KOPT-K1 (cell line): ENCODE measurements around the gene GABBR2.

Source experiments
- H3K27ac ChIP-seq: fragments of 200-600 bp; sonication (generic); 2 replicates; pipeline ENCODE4 v1.5.1; 2016; ENCODE audit warnings: antibody characterized with exemption, mild to moderate bottlenecking, low read depth, low read length; ENCODE audit not compliant: poor library complexity, severe bottlenecking
- H3K36me3 ChIP-seq: fragments of 200-600 bp; sonication (generic); 2 replicates; pipeline ENCODE4 v1.5.1; 2017; ENCODE audit warnings: antibody characterized with exemption, mild to moderate bottlenecking, low read length, moderate library complexity; ENCODE audit not compliant: insufficient read depth
- H3K9me3 ChIP-seq: fragments of 200-600 bp; sonication (generic); 2 replicates; pipeline ENCODE4 v1.5.1; 2017; ENCODE audit warnings: antibody characterized with exemption, low read length, mild to moderate bottlenecking; ENCODE audit not compliant: insufficient read depth, poor library complexity, severe bottlenecking

Gene GABBR2

DNA sequence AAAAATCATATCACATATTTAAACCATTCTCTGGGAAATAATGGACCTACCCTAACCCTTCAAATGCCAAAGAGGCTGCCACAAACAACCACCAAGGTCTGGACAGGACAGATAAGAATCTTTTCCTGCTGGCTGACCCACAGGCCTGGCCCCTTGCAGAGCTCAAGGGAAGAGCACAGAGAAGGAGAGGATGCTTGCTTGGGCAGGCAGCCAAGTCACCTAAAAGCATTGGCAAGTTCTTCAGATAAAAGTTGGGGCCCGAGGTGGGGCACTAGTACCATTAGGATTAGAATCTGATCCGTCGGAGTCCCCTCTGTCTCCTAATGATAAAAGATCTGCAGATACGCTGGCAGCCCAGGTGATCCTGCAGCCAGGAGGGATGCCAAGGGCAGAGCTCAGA is 176.6 kb downstream of the GABBR2 start:
- H3K27ac ChIP-seq = no peak overlapping the region
- no peaks in the 10 kb centered on the region for H3K36me3 ChIP-seq
- H3K9me3 ChIP-seq = no peaks in the 10 kb centered on the region

DNA sequence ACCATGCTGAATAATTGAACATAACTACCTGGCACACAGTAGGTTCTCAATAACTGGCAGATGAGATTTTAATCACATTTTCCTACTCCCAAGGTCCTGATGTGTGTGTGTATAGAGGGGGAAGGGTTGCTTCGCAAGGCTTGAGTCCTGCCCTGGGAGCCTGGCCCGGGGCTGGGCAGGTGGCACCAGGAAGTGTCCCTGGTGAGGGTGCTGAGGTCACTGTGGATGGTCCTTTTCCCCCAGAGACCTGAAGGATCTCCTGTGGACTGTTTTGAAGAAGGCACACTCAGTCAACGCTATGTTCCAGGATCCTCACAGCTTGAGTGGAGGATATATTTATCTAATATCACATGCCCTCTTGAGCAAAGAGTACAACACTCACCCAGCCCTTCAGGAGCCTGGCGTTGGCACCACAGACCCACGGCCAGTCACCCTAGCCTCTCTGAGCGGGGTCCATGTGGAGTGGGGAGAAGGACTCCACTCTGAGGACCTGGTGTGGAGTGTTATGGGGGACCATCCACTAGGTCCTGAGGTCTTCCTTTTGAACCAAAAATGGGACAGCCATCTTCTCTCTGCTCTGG is 177.8 kb downstream of the GABBR2 start:
- Histone ChIP-seq H3K36me3 (no peaks in the 10 kb centered on the region), H3K9me3 (no peaks in the 10 kb centered on the region), H3K27ac (no peak overlapping the region)

DNA sequence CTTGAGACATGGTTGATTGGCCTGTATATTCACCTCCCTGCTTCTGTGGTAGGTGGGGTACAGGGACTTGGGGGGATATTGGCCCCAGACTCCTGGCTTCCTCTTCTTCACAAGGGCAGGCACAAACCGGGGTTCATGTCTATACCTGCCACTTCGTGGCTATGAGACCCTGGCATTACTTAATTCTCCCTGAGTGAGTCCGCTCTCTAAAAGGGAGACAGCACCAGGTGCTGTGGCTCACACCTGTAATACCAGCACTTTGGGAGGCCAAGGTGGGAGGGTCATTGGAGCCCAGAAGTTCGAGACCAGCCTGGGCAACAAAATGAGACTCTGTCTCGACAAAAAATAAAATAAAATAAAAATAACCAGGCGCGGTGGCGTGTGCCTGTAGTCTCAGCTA is 178.5 kb downstream of the GABBR2 start:
- H3K9me3 ChIP-seq = no peaks in the 10 kb centered on the region

DNA sequence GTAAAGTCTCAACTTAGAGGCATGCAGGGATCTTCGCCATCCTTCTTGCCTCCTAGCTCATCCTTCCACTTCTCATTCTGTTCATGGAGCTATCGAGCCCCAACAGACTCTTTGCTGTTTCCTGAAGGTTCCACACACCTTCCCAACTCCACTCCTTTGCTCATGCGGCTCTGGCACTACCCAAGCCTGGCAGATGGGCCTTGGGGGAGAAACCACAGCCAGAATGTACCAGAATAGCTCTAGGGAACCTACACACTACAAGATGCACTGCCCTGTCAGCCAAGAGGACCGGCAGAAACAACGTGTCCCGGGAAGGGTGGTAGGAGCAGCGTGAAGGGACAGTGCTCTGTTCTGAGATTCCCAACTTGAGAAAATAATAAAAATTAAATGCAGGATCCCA is 178.9 kb downstream of the GABBR2 start:
- H3K27ac ChIP-seq = no peak overlapping the region
- no peaks in the 10 kb centered on the region for H3K9me3 ChIP-seq
- H3K36me3 ChIP-seq = no peaks in the 10 kb centered on the region

More for the DNA sequence above, 178.5 kb downstream of the GABBR2 start:
- no peaks in the 10 kb centered on the region for H3K36me3 ChIP-seq
- no peak overlapping the region for H3K27ac ChIP-seq

DNA sequence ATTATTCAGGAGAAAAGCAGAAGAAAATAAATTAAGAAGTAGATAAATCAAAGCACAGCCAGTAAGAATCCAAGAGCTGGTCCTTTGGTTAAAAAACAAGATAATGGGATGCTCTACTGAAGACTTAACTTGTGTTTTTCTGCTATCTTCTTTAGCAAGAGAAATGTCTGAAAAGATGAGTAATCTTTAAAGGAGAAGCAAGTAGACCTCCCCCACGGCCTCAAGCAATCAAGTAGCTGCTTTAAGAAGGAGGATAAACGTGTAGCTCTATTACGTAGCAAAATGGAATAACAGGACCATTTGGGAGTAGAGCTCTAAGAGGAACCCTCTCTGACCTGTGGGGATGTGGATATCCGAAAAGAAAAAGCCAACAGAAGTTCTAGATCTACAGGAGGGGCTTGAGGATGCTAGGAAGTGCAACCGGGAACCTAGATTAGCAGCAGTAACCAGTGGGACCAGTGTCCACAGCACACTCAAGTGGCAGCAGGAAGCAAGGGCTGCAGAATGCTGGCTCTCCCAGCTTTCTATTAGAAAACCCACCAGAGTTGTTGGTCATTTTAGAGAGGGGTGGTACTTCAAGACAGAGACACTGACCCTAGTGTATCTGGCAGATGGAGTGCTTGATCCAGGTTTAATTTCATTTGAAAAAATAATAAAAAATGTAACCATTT is 185.4 kb downstream of the GABBR2 start:
- no peak overlapping the region for H3K27ac ChIP-seq
- H3K9me3 ChIP-seq = no peaks in the 10 kb centered on the region
- H3K36me3 ChIP-seq = no peaks in the 10 kb centered on the region

DNA sequence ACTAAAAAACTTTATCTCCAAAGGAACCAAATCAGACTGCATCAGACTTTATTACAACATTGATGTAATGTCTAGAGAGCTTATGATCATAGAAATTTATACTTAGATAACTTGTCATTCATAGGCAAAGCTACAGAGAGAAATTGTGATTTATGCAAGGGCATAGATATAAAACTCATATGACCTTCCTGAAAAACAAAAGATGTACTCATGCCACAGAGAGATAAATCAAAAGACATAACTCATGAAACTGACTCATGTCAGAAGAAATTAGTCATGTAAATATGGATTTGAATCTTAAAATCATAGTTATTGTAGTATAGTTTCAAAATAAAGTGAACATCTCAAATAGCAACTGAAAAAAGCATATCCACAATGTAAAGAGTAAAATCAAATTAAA is 186.2 kb downstream of the GABBR2 start:
- no peaks in the 10 kb centered on the region for H3K9me3 ChIP-seq
- H3K27ac ChIP-seq = no peak overlapping the region

DNA sequence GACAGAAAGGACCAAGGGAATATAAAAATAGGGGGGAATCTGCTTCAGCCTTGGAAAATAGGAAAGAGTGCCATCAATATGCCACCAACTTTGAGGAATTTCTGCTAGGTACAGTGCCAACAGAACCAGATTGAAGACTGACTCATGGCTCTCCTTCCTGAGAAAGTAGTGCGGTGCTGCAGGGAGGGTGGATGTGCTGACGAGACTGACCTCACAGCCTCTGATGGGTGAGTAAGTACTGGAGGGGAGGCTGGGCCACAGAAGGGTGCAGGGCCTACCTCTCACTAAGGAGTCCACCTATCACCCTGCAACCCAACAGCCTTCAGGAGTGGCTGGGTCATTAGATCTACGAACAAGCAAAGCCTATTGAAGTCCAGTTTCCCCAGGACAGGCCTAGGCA is 187.6 kb downstream of the GABBR2 start:
- H3K36me3 ChIP-seq = no peaks in the 10 kb centered on the region
- H3K27ac ChIP-seq = no peak overlapping the region
- H3K9me3 ChIP-seq = no peaks in the 10 kb centered on the region

More for the DNA sequence above, 186.2 kb downstream of the GABBR2 start:
- no peaks in the 10 kb centered on the region for H3K36me3 ChIP-seq

DNA sequence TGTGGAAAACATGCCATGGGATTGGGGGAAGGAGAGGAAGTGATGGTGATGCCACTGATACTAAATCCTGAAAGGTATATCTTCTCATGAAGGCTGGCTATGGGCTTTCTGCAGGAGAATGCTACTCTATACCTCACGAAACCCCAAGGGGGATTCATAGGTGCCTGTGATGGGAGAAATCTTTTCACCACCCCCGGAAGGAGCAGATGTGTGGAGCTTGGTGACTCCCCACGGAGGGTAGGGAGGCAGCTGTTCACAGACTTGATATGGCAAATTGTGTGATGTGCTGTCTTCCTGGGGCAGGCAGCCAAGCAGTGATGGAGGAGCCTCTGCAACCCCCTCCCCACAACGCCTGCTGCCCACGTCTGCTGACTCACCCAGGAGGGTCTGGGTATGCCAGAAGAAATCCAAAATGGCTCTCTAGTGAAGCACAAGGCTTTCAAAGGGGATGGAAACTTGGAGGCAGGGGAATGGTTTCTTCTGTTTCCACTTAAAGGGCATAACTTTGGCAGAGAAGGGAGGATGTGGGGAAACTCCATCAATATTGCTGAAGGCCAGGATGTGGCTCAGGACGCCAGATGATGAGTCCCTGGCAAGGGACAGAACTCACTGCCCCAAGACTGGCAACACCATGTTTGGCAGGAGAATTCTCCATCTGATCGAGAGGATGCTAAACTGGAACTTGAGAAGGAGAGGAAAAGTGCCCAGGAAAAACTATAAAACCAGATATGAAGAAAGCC is 188.3 kb downstream of the GABBR2 start:
- no peak overlapping the region for H3K27ac ChIP-seq
- no peaks in the 10 kb centered on the region for H3K36me3 ChIP-seq
- no peaks in the 10 kb centered on the region for H3K9me3 ChIP-seq

DNA sequence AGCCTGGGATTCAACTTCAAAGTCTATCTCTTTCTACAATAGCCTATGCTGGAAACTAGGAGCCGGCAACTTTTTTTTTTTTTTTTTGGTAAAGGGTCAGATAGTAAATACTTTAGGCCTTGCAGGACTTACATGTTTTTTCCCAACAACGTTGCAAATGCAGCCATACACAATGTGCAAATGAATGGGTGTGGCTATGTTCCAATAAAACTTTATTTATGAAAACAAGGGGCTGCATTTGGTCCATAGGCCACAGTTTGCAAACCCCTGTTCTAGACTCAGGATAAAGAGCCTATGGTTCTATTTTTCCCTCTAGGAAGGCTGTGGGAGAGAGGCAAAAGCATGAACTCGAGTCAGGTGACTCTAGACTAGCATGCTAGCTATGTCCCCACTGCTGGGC is 189.1 kb downstream of the GABBR2 start:
- Histone ChIP-seq H3K9me3 (no peaks in the 10 kb centered on the region), H3K36me3 (no peaks in the 10 kb centered on the region), H3K27ac (no peak overlapping the region)

DNA sequence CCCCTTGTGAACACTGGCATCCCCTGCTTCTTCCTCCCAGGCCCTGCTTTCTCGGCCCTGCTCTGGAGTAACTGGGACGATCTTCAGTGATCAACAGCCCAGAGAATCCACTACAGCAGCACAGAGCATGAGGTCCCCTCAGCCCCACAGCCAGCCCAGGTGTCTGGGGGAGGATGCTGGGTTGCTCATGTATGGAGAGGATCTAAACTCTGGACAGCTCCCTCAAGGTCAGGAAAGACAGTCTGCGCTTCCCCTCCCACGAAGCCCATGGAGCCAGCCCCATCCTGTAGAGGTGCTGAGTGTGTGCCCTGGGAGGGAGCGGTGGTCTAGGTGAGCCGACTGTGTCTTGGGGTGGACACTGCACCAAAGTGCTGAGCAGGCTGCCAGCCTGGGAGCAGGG is 190.2 kb downstream of the GABBR2 start:
- H3K9me3 ChIP-seq = no peaks in the 10 kb centered on the region
- H3K27ac ChIP-seq = no peak overlapping the region
- no peaks in the 10 kb centered on the region for H3K36me3 ChIP-seq

DNA sequence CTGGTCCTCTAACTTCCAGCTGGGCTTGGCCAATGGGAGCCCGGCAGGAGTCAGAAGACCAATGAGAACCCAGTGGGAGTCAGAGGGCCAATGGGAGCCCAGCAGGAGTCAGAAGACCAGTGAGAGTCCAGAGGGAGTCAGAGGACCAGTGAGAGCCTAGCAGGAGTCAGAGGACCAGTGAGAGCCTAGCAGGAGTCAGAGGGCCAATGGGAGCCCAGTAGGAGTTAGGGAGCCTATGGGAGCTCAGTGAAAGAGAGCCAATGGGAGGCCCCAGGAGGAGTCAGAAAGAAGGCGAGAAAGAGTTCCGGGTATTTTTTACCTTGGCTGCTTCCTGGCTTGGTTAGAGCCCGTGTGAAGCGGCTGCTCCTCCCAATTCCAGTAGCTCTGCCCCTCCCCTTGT is 191.0 kb downstream of the GABBR2 start:
- Histone ChIP-seq H3K9me3 (no peaks in the 10 kb centered on the region), H3K27ac (no peak overlapping the region), H3K36me3 (no peaks in the 10 kb centered on the region)

DNA sequence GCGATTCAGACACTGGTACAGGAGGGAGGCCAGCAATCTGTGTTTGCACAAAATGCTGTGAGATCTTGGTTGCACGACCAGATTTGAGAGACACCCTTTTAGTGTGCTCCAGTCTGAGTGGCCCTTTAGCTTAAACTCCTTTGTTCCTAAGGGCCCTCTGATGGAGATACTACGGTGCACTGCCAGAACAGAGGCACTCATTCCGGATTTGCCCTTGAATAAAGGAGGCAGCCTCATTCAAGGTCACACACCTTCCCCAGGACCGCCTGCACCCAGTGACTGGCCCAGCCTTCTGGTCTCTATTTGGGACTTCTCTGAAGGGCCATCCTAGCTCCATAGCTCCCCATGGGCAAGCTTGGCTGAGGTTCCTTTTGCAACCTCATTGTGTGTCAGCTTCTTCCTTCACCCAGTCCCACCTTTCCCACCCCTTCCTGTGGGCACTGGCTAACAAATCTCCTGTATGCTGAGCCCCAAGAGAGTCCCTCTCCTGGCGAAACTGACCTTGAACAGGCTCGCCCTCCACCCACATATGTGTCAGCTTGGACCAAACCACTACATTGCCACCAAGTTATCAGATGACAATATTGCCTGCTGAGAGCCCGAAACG is 191.7 kb downstream of the GABBR2 start:
- H3K36me3 ChIP-seq = no peaks in the 10 kb centered on the region
- no peak overlapping the region for H3K27ac ChIP-seq
- H3K9me3 ChIP-seq = no peaks in the 10 kb centered on the region

DNA sequence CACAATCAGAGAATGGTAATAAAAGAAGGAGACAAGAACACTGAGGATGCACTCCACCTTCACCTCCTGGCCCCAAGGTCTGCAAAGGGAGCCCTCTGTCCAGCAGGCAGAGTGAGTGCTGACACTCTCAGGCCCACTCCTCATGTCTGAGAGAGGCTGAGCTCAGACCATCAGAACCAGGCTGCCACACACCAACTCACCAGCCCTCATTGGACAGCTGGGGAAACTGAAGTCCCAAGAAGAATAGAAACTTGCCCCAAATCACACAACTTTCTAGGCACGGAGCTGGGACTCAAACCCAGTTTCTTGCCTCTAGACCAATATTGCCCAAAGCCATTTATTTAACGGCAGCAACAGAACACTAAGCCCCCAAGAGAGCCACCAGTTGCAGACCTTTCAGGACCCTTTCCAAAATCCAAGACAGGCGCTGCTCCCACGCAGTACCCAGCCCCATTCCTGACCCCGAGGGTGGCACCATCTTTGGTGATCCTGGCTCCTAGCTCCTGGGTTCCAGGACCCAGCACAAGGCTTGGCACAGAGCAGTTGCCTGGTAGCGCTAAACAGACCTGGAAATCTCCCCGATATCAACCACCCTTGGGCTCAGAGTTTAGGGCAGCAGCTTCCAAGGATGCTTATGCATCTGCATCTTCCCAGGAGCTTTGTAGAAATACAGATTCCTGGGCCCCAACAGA is 192.4 kb downstream of the GABBR2 start:
- H3K27ac ChIP-seq = no peak overlapping the region
- H3K9me3 ChIP-seq = no peaks in the 10 kb centered on the region
- no peaks in the 10 kb centered on the region for H3K36me3 ChIP-seq

DNA sequence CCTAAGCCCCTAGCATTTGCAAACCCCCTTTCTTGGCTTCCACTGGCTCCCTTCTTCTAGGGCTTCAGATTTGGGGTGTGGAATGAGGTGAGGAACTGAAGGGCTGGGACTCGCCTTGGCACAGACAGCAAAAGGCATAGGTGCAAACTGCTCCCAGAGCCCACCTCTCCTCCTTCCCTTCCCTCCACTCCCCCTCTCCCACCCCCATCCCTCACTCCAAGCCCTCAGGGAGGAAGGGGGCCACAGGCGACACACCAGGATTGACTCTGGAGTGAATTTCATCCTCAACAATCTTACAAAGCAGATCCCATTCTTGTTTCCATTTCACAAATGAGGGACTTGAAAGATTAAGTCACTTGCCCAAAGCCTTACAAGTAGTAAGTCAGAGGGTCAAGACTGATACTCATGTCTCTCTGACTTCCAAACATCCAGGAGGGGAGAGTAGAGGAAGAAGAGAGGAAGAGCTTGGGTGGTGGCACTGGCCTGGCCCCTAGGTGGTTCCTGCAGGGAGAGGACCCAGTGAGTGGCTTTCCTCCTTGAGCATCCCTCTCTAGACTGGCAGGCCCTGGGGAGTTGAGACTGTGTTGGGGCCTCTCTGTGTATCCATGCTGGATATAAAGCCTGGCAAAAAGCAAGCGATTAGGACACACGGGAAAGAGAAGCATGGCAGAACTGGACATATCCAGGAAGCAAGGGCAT is 193.1 kb downstream of the GABBR2 start:
- H3K9me3 ChIP-seq = no peaks in the 10 kb centered on the region
- no peaks in the 10 kb centered on the region for H3K36me3 ChIP-seq
- H3K27ac ChIP-seq = no peak overlapping the region
